ENCODE data around the gene ANTXR1.
"Not testable (repeated sequence)": the region's sequence is repeated elsewhere in the genome, so short reads cannot be mapped to it uniquely, and the experiment has no call there.

The ANTXR1 gene

DNA sequence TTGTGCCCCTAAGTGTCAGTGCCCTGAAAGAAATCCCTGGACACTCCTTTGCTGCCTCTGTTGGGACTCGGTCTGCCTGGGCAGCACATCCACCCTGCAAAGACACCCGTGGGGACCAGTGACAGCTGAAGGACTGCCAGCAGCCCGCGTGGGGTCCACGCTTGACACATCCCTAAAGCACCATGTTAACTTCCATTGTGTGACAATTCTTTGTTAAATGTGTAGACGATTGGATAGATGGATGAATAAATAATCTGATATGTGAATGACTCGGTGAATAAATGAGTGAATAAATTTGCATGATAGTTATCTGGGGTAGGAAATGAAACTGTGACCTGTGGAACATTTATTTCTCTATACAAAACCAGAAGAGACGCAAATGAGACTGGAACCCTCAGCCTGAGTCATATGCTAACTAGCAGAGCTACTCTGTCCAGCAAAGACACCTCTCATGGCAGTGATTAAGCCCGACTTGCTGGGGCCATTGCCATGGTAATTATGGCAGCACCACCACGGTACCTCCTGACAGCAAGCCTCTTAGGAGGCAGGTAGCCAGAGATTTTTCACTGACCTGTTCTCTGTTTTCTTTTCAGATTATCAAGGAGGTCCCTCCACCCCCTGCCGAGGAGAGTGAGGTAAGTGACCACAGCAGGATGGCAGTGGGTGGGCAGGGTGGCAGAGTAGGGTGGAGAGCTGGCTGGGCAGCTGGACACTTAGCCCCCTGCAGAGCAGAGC is 156.8 kb downstream of the ANTXR1 start:
- Mint-ChIP-seq H3K4me3 (no peak overlapping the region), H3K27ac (no peak overlapping the region), H3K9me3 (no peaks in the 10 kb centered on the region), H3K4me1 (ENCODE audit: low read depth) (peaks cover 8% of the 10 kb centered on the region), H3K27me3 (peaks cover 17% of the 10 kb centered on the region), H3K36me3 (ENCODE audit: low read depth) (no peaks in the 10 kb centered on the region)

DNA sequence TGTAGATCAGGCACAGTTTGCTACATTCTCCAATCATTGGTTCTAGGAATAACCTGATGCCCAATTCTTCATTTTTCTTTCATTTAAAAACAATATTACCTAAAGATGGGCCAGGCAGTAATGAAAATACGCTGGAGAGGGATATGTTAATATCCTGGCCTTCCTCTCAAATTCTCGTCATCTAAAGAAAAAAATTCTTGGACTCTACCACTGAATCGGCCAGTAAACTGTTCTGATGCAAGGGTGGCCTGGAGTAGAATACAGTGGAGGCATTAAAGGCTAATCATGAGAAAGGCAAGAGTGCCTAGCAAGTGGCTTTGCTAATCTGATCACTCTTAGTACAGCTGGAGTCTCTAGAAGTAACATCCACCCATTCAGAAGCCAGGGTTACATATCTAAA is 157.7 kb downstream of the ANTXR1 start:
- Mint-ChIP-seq H3K27me3 (peaks cover 11% of the 10 kb centered on the region), H3K36me3 (ENCODE audit: low read depth) (no peaks in the 10 kb centered on the region), H3K9me3 (no peaks in the 10 kb centered on the region), H3K27ac (no peak overlapping the region), H3K4me1 (ENCODE audit: low read depth) (peaks cover 8% of the 10 kb centered on the region), H3K4me3 (no peak overlapping the region)

DNA sequence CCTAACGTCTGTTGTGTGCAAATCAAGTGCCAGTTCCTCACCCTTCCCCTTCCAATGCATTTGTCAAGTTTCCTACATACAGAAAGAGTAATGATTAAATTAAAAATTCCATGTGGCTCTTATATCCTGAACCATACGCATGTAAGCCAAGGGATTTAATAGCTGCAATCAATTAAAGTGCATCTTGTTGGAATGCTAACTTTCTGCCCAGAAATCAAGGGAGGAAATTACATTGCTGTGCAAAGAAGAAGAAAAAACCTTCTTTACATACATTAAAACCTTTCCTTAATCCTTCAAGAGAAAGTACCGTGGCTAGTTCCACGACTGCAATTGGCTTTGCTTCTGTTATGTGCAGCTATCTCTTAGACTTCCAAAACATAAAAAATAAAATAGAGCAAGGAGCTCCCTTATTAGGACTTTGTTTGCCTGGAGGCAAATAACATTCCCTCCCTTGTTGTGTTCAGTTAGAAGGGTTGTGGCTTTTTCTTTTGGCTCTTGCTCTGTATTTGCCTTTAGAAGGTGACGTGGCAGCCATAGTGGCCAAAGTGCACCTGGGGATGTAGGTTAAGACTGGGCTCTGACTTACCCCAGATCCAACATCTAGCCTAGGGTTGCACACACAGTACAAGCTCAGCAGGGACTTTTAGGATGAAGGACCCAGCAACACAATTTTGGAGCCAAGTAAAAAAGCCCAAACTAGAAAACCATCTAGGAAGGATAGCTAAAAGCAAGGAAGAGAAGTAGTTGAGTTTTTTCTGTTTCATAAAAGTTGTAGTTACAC is 158.3 kb downstream of the ANTXR1 start:
- Mint-ChIP-seq H3K36me3 (ENCODE audit: low read depth) (no peaks in the 10 kb centered on the region), H3K4me3 (no peak overlapping the region), H3K9me3 (no peaks in the 10 kb centered on the region), H3K4me1 (ENCODE audit: low read depth) (peaks cover 8% of the 10 kb centered on the region), H3K27ac (no peak overlapping the region), H3K27me3 (peaks cover 13% of the 10 kb centered on the region)

DNA sequence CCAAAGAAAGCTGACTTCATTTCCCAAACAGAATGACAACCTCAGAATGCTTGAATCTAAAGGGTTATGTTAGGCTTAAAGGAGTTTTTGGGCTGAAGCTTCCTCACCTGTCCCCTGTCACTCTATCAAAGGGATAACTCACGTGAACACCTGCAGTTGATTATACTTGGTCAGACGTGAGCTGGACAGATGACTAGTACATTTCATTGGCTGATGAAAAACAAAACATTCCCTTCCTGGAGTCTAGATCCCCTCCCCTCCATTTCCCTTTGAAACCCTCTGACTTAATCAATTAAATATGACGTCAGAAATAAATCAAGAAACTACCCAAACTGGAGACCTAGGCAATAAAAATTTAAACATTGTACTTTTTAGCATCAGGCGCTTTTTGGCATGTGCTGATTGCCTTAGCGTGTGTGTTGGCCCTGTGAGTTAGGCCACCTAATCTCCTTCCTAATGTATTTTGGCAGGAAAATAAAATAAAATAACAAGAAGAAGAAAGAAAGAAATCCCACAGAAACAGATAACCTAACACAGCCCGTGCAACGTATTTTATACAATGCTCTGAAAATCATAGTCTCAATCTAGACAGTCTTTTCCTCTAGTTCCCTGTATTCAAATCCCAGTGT is 159.0 kb downstream of the ANTXR1 start:
- Mint-ChIP-seq H3K27ac (no peak overlapping the region), H3K9me3 (no peaks in the 10 kb centered on the region), H3K36me3 (ENCODE audit: low read depth) (no peaks in the 10 kb centered on the region), H3K4me3 (no peak overlapping the region), H3K27me3 (peaks cover 20% of the 10 kb centered on the region), H3K4me1 (ENCODE audit: low read depth) (peaks cover 8% of the 10 kb centered on the region)

DNA sequence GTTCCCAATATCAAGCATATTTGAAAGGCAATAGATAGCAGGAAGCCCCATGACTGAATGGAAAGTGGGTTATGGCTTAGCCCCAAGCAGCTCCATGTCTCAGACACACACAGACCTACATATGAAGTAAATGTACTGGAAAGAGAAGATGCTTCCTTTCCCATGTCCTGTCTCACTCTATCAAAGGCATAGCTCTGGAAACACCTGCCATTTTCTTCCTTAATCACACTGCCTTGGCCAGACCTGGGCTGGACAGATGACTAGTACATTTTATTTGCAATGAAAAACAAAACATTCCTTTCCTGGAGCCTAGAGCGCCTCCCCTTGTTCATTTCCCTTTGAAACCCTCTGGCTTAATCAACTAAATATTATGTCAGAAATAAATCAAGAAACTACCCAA is 160.7 kb downstream of the ANTXR1 start:
- H3K27me3 Mint-ChIP-seq = peaks cover 24% of the 10 kb centered on the region
- no peak overlapping the region for H3K4me3 Mint-ChIP-seq
- H3K36me3 Mint-ChIP-seq (ENCODE audit: low read depth) = no peaks in the 10 kb centered on the region
- H3K9me3 Mint-ChIP-seq = no peaks in the 10 kb centered on the region
- H3K27ac Mint-ChIP-seq = no peak overlapping the region
- H3K4me1 Mint-ChIP-seq (ENCODE audit: low read depth) = peaks cover 8% of the 10 kb centered on the region

DNA sequence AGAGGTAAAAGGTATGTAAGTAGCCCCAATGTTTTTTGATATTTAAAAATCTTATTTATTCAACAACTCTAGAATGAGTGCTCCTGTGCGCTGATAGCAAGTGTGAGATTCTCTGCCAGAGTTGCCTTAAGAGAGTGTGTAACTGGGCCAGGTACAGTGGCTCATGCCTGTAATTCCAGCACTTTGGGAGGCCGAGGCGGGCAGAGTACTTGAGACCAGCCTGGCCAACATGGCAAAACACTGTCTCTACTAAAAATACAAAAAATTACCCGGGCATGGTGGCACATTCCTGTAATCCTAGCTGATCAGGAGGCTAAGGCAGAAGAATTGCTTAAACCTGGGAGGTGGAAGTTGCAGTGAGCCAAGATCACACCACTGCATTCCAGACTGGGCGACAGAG is 161.2 kb downstream of the ANTXR1 start:
- not testable (repeated sequence) for H3K27ac Mint-ChIP-seq; H3K4me1 Mint-ChIP-seq (ENCODE audit: low read depth); H3K9me3 Mint-ChIP-seq; H3K36me3 Mint-ChIP-seq (ENCODE audit: low read depth); H3K4me3 Mint-ChIP-seq
- H3K27me3 Mint-ChIP-seq = peaks cover 24% of the 10 kb centered on the region

DNA sequence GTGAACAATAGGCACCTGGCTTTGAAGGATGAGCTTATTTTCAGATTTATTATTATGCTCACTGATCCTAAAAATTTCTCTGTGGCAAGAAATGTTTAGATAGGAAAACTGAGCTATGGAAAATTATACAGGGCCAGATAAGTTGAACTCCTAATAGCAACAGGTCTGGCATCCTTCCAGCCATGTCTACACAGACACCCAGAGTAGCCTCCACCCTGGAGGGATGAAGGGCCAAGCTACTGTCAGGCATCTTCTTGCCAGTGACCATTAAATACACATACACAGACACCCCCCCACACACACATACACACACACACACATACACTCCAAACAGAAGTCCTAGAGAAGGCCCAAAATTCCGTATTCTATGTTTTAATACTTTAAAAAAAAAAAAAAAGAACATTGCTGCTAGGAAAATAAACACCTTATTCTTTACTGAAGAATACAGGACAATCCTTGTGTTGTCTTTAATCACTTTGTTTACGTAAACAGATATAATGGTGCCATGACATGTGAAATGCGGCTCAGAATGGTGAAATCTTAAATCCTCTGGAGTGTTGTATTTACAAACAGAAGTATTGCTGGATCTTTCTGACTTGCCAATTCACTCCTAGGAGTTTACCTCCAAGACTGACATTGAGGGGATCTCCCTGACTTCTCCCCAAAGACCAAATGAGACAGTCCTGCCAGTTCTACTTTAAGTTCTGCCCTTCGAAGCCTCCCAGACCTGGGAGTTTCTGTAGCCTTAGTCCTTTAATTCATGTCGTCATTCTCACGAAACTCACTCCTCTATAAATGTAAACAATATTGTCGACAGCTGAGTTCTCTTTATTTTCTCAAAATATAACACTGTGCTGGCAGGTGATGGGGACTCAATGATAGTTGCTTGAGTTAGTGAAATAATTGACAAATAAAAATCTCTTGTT is 163.1 kb downstream of the ANTXR1 start:
- Mint-ChIP-seq H3K4me3 (no peak overlapping the region), H3K36me3 (ENCODE audit: low read depth) (no peaks in the 10 kb centered on the region), H3K27ac (no peak overlapping the region), H3K27me3 (peaks cover 28% of the 10 kb centered on the region), H3K4me1 (ENCODE audit: low read depth) (no peaks in the 10 kb centered on the region), H3K9me3 (no peaks in the 10 kb centered on the region)

DNA sequence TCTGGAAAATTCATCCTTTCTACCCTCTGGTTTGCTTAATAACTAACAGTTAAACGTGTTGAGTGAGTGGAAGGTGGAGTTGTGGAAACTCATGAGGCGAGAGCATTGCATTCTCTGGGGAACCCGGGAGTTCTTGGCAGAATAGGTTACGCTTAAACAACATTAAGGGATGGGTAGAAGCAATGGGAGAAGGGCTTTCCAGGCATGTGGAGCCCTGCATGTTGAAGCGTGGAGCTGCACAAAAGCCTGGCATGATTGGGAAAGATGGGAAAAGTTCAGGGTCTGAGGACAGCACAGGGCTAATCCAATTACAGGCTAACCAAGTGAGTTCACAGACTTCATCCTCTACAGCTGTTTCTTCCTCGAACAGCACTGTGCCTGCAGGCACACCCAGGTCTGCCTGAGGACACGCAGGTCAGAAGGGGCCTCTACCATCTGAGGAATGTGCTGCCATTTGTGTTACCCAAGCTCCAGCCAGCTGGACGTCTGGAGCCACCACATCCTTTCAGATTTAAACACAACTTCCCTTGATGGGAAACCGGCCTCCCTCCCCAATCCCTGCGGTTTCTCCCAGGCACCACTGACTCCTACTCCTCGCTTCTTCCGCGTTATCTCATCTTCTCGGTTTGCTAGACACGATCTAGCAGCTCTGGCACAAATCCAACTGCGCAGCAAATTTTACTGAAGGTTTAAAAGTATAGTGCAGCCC is 164.2 kb downstream of the ANTXR1 start:
- Mint-ChIP-seq H3K36me3 (ENCODE audit: low read depth) (no peaks in the 10 kb centered on the region), H3K27me3 (peaks cover 25% of the 10 kb centered on the region), H3K27ac (no peak overlapping the region), H3K4me3 (no peak overlapping the region), H3K9me3 (no peaks in the 10 kb centered on the region), H3K4me1 (ENCODE audit: low read depth) (no peaks in the 10 kb centered on the region)

DNA sequence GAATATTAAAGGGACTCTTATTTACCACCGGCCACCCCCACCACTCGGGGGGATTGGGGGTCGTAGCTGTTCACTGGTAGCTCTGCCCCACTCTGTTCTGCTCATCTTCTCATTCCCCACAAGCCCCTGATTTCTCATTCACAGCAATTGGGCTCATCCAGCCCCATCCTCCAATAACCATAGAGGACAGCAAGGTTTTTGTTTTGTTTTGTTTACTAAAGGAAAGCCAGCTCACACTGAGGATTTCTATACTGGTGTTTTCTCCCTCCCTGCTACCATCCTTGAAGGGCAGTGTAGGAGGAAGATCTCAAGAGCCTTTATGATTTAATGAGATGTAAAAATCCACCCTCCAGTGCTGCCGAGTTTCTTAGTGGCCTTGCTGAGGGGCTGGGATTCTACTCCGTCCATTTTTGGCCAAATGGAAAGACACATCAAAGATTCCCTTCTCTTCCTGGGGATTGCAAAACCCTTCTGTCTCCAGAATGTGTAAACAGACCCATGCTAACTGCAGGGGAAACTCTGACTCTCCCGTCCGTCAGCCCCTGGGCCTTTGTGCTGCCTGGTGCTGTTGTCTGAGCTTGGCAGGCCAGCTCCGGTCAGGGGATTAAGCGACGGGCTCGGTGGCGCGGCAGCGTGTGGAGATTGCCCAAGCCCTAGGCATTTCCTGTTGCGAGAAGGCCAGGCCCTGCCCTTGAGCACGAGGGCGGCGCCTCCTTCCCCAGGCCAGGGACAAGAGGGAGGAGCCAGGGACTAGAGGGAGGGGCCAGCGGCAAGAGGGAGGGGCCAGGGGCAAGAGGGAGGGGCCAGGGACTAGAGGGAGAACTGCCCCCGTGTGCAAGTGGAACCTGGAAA is 165.0 kb downstream of the ANTXR1 start:
- Mint-ChIP-seq H3K4me1 (ENCODE audit: low read depth) (no peaks in the 10 kb centered on the region), H3K27me3 (peaks cover 25% of the 10 kb centered on the region), H3K27ac (no peak overlapping the region), H3K4me3 (no peak overlapping the region), H3K9me3 (no peaks in the 10 kb centered on the region), H3K36me3 (ENCODE audit: low read depth) (no peaks in the 10 kb centered on the region)

DNA sequence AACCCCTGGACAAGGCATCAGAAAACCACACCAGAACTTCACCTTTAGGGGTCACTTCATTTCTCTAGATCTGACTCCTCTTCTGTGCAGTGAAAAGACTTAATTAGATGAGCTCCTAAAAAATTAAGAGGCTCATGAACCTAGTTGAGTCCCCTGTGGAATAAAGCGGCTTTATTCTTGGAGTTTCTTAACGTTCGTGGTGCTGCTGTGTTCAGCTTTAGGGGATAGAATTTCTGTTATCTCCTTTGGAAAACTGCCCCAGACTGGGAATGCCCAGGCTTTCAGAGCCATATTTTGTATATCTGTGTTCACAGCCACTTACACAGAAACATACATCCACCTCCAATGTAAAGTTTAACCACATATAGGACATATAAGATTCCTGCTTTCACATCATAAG is 165.8 kb downstream of the ANTXR1 start:
- no peaks in the 10 kb centered on the region for H3K4me1 Mint-ChIP-seq (ENCODE audit: low read depth)
- H3K27me3 Mint-ChIP-seq = peaks cover 24% of the 10 kb centered on the region
- no peak overlapping the region for H3K27ac Mint-ChIP-seq
- H3K9me3 Mint-ChIP-seq = no peaks in the 10 kb centered on the region
- H3K36me3 Mint-ChIP-seq (ENCODE audit: low read depth) = no peaks in the 10 kb centered on the region
- no peak overlapping the region for H3K4me3 Mint-ChIP-seq

DNA sequence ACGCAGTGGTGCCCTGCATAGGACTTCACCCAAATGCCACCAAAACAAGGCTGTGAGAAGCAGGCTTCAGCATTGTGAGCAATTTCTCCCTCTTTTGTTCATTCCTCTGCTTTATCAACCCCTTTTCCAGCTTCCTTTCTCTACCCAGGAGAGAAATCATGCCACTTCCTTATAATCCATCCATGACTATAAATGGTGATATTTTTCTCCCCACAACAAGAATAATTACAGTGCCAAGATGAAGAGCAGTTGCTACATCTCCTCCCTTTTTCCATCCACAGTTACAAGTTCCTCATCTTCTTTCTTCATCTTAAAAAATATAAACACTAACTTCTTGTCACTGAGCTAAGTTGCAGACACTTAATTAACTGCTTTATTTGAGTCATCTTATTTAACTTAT is 167.2 kb downstream of the ANTXR1 start:
- Mint-ChIP-seq H3K27me3 (peaks cover 21% of the 10 kb centered on the region), H3K4me1 (ENCODE audit: low read depth) (no peaks in the 10 kb centered on the region), H3K9me3 (no peaks in the 10 kb centered on the region), H3K36me3 (ENCODE audit: low read depth) (no peaks in the 10 kb centered on the region), H3K4me3 (no peak overlapping the region), H3K27ac (no peak overlapping the region)

DNA sequence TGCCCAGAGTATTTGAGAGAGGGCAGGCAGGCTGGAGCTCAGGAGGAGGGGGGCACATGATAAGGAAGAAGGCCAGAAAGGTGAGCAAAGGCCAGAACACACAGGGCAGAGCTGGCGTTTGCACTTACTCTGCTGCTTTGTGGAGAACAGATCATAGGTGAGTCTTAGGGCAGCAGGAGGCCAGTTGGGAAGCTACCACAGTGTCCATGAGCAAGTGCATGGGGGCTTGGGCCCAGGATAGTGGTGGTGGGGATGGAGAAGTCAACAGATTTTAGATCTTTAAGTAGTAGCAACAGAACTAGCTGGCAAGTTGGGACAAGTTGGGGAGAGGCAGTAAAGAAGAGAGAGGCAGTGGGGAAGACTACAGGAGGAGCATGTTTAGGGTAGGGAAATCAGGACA is 168.0 kb downstream of the ANTXR1 start:
- no peak overlapping the region for H3K27ac Mint-ChIP-seq
- no peaks in the 10 kb centered on the region for H3K4me1 Mint-ChIP-seq (ENCODE audit: low read depth)
- no peak overlapping the region for H3K4me3 Mint-ChIP-seq
- no peaks in the 10 kb centered on the region for H3K36me3 Mint-ChIP-seq (ENCODE audit: low read depth)
- H3K9me3 Mint-ChIP-seq = no peaks in the 10 kb centered on the region
- peaks cover 23% of the 10 kb centered on the region for H3K27me3 Mint-ChIP-seq

DNA sequence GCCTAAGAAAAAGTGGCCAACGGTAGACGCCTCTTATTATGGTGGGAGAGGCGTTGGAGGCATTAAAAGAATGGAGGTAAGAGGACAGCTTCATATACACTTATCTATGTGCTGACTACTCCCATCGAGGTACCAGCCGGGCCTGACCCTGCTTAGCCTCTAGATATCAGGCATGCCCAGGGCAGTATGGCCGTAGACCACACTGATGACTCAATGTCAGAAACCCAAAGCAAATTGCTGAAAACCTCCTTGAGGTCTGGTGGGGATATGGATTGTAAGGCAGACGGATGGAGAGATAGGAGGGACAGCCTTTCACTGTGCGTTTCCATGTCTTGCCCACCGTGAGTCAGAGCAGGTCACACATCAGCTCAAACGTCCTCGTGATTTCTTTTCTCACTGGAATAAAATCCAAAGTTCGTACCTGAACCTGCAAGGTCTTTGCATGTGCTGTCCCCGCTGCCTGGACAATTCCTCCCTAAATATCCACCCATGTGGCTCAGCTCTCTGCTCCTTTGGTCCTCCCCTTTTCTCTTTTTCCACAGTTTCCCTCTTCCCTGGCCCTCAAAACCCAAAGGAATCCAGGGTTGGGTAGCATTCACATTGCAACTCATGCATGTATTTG is 168.9 kb downstream of the ANTXR1 start:
- Mint-ChIP-seq H3K4me1 (ENCODE audit: low read depth) (no peaks in the 10 kb centered on the region), H3K27me3 (peaks cover 15% of the 10 kb centered on the region), H3K9me3 (no peaks in the 10 kb centered on the region), H3K4me3 (no peak overlapping the region), H3K36me3 (ENCODE audit: low read depth) (no peaks in the 10 kb centered on the region), H3K27ac (no peak overlapping the region)
